H9 (cell line): ENCODE measurements around the gene CHD6. TPM values are rescaled to one million over a fixed set of nuclear protein-coding genes. Genes with fewer than 3 reads are reported as not detected.

Source experiments
- DNase-seq: peaks from one replicate; pipeline ENCODE4 v3.0.0-alpha.2; 2017
- H2AFZ ChIP-seq: one replicate; pipeline ENCODE4 v1.6.1; 2013; ENCODE audit warnings: mild to moderate bottlenecking, low read length, control low read depth, moderate library complexity
- H2AK5ac ChIP-seq: 2 replicates; pipeline ENCODE4 v1.6.1; 2013; ENCODE audit warnings: low read length, control low read depth, mixed read lengths; ENCODE audit not compliant: insufficient read length
- H2BK120ac ChIP-seq: one replicate; pipeline ENCODE4 v1.6.1; 2013; ENCODE audit warnings: low read depth, mild to moderate bottlenecking, low read length, control low read depth, inconsistent platforms; ENCODE audit not compliant: poor library complexity, severe bottlenecking
- H2BK12ac ChIP-seq: 2 replicates; pipeline ENCODE4 v1.6.1; 2013; ENCODE audit warnings: low read length, control low read depth, mixed read lengths, low read depth; ENCODE audit not compliant: insufficient read length
- H2BK15ac ChIP-seq: 2 replicates; pipeline ENCODE4 v1.6.1; 2013; ENCODE audit warnings: low read depth, low read length, control low read depth
- H2BK20ac ChIP-seq: one replicate; pipeline ENCODE4 v1.6.1; 2013; ENCODE audit warnings: low read depth, mild to moderate bottlenecking, low read length, control low read depth, inconsistent platforms; ENCODE audit not compliant: poor library complexity, severe bottlenecking
- H2BK5ac ChIP-seq: 2 replicates; pipeline ENCODE4 v1.6.1; 2013; ENCODE audit warnings: low read length, control low read depth, mixed read lengths; ENCODE audit not compliant: insufficient read length
- H3K14ac ChIP-seq: 2 replicates; pipeline ENCODE4 v1.6.1; 2013; ENCODE audit warnings: low read length, control low read depth; ENCODE audit not compliant: insufficient read depth
- H3K18ac ChIP-seq: 2 replicates; pipeline ENCODE4 v1.6.1; 2013; ENCODE audit warnings: low read depth, mild to moderate bottlenecking, mixed read lengths, low read length, control low read depth; ENCODE audit not compliant: insufficient read length
- H3K23ac ChIP-seq: 2 replicates; pipeline ENCODE4 v1.6.1; 2013; ENCODE audit warnings: low read length, control low read depth, mixed read lengths, low read depth; ENCODE audit not compliant: insufficient read length
- H3K23me2 ChIP-seq: 2 replicates; pipeline ENCODE4 v1.6.1; 2013; ENCODE audit warnings: low read depth, mild to moderate bottlenecking, mixed read lengths, low read length, control low read depth; ENCODE audit not compliant: insufficient read length, poor library complexity, severe bottlenecking
- H3K27ac ChIP-seq: 2 replicates; pipeline ENCODE4 v1.5.1; 2013; ENCODE audit warnings: low read length, control low read depth, mixed read lengths, low read depth; ENCODE audit not compliant: insufficient read length
- H3K27me3 ChIP-seq: 2 replicates; pipeline ENCODE4 v1.6.1; 2013; ENCODE audit warnings: low read length, control low read depth, inconsistent platforms; ENCODE audit not compliant: insufficient read depth
- H3K4ac ChIP-seq: 2 replicates; pipeline ENCODE4 v1.6.1; 2013; ENCODE audit warnings: low read depth, mild to moderate bottlenecking, control low read depth, inconsistent platforms, low read length, moderate library complexity
- H3K4me1 ChIP-seq: 2 replicates; pipeline ENCODE4 v1.6.1; 2013; ENCODE audit warnings: low read length, control low read depth, inconsistent platforms; ENCODE audit not compliant: insufficient read depth
- H3K4me2 ChIP-seq: 2 replicates; pipeline ENCODE4 v1.6.1; 2013; ENCODE audit warnings: low read length, control low read depth, mixed read lengths; ENCODE audit not compliant: insufficient read length, insufficient read depth
- H3K56ac ChIP-seq: 2 replicates; pipeline ENCODE4 v1.6.1; 2013; ENCODE audit warnings: low read depth, mild to moderate bottlenecking, mixed read lengths, low read length, control low read depth; ENCODE audit not compliant: insufficient read length
- H3K79me1 ChIP-seq: 2 replicates; pipeline ENCODE4 v1.6.1; 2013; ENCODE audit warnings: low read depth, mild to moderate bottlenecking, moderate library complexity, low read length, control low read depth, inconsistent platforms; ENCODE audit not compliant: insufficient read depth, poor library complexity, severe bottlenecking
- H3K79me2 ChIP-seq: 2 replicates; pipeline ENCODE4 v1.6.1; 2013; ENCODE audit warnings: low read length, control low read depth, inconsistent platforms; ENCODE audit not compliant: insufficient read depth
- H3K9ac ChIP-seq: 2 replicates; pipeline ENCODE4 v1.6.1; 2013; ENCODE audit warnings: low read length, control low read depth, mixed read lengths; ENCODE audit not compliant: insufficient read length; ENCODE audit errors: extremely low read depth
- H3K9me3 ChIP-seq: one replicate; pipeline ENCODE4 v1.6.1; 2013; ENCODE audit warnings: low read depth, low read length, inconsistent platforms; ENCODE audit not compliant: control insufficient read depth
- H3T11ph ChIP-seq: one replicate; pipeline ENCODE4 v1.6.1; 2013; ENCODE audit warnings: mild to moderate bottlenecking, low read length, control low read depth, inconsistent platforms
- H4K20me1 ChIP-seq: one replicate; pipeline ENCODE4 v1.6.1; 2013; ENCODE audit not compliant: control insufficient read depth, insufficient read length, insufficient read depth
- H4K5ac ChIP-seq: 2 replicates; pipeline ENCODE4 v1.6.1; 2013; ENCODE audit warnings: low read depth, mild to moderate bottlenecking, mixed read lengths, low read length, control low read depth; ENCODE audit not compliant: insufficient read length
- H4K8ac ChIP-seq: replicated peaks from 2 replicates; pipeline ENCODE4 v1.6.1; 2013; ENCODE audit warnings: low read length, control low read depth, mixed read lengths, low read depth; ENCODE audit not compliant: insufficient read length
- H4K91ac ChIP-seq: 2 replicates; pipeline ENCODE4 v1.6.1; 2013; ENCODE audit warnings: low read depth, mild to moderate bottlenecking, moderate library complexity, mixed read lengths, low read length, control low read depth; ENCODE audit not compliant: insufficient read length
- H3K27ac Mint-ChIP-seq, 3 experiments: 2 replicates in 2 of 3; 3 replicates in 1 of 3; pipeline ENCODE4 v1.8.0; 2020 to 2021; ENCODE audit warnings: mixed read lengths in 3 of 3, mild to moderate bottlenecking in 1 of 3, moderate library complexity in 1 of 3
- H3K27me3 Mint-ChIP-seq: 2 replicates; pipeline ENCODE4 v1.8.0; 2021; ENCODE audit warnings: low read depth, mild to moderate bottlenecking, moderate library complexity, mixed read lengths
- H3K36me3 Mint-ChIP-seq, 3 experiments: 2 replicates in 2 of 3; 3 replicates in 1 of 3; pipeline ENCODE4 v1.8.0; 2020 to 2021; ENCODE audit warnings: low read depth in 3 of 3, mixed read lengths in 3 of 3; ENCODE audit not compliant: insufficient read depth in 1 of 3
- H3K4me1 Mint-ChIP-seq, 2 experiments: 2 replicates each; pipeline ENCODE4 v1.8.0; 2020; ENCODE audit warnings: mixed read lengths in 2 of 2
- H3K4me3 Mint-ChIP-seq, 2 experiments: 2 replicates in 1 of 2; 3 replicates in 1 of 2; pipeline ENCODE4 v1.8.0; 2020 to 2021; ENCODE audit warnings: mild to moderate bottlenecking in 2 of 2, mixed read lengths in 2 of 2, moderate library complexity in 1 of 2
- H3K9me3 Mint-ChIP-seq, 2 experiments: 2 replicates in 1 of 2; 3 replicates in 1 of 2; pipeline ENCODE4 v1.8.0; 2020; ENCODE audit warnings: mild to moderate bottlenecking in 2 of 2, mixed read lengths in 2 of 2, moderate library complexity in 1 of 2
- WGBS: extraction: QIAGEN DNeasy Blood & Tissue Kit; methylation state at CpG from one replicate; pipeline ENCODE4 v1.1.7; 2013; ENCODE audit warnings: missing lambda C conversion rate, low lambda C conversion rate, mixed read lengths; ENCODE audit not compliant: insufficient read length; ENCODE audit errors: extremely low coverage; 5-methylcytosine and 5-hydroxymethylcytosine counted together
- total RNA-seq: library from RNA; stranded (reverse); gene quantifications from 2 replicates; pipeline ENCODE4 v1.2.1, GENCODE V29; 2021
- TF ChIP-seq, protein P1 (sequence below): fragments of 200-600 bp; sonication (generic); conservative IDR thresholded peaks from 3 replicates; pipeline ENCODE4 v1.8.0; 2021; ENCODE audit warnings: antibody characterized with exemption, mild to moderate bottlenecking

The CHD6 gene
- total RNA-seq, 1 experiment from 2014 or later = 51.5 TPM

DNA sequence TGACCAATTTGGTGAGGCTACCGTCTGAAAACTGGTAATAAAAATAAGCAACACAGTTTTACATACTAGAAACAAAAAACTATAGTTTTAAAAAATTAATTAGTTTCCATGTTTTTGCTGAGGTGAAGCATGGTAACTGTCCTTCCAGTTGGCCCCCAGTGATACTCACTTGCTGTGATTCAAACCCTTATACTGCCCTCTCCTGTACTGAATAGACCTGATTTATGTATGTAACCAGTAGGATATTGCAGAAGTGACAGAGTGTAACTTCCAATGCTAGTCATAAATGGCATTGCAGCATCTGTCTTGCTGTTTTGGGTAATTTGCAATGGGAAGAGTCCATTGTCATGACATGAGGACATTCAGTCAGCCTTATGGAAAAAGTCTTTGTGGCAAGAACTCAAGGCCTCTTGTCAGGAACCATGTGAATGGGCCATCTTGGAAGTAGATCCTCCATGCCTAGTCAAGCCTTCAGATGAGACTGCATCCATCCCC, 8.9 kb upstream of the CHD6 start:
- Histone ChIP-seq H3K27me3 (no peaks in the 10 kb centered on the region), H2AFZ (no peak overlapping the region), H3K79me1 (no peaks in the 10 kb centered on the region), H3K4ac (no peak overlapping the region), H3K9me3 (no peaks in the 10 kb centered on the region), H4K91ac (no peak overlapping the region), H4K20me1 (no peaks in the 10 kb centered on the region), H3K4me1 (no peaks in the 10 kb centered on the region), H3T11ph (no peak overlapping the region), H2BK120ac (no peak overlapping the region), H3K79me2 (0 out of 2 replicates have a peak, but pooled peaks cover 1% of the 10 kb centered on the region), H2AK5ac (no peak overlapping the region), H3K27ac (no peak overlapping the region), H3K4me2 (no peak overlapping the region), H3K18ac (no peak overlapping the region), H4K5ac (no peak overlapping the region), H2BK15ac (no peak overlapping the region), H4K8ac (no peak overlapping the region), H3K14ac (no peak overlapping the region), H3K9ac (no peak overlapping the region), H2BK20ac (no peak overlapping the region), H3K56ac (no peak overlapping the region), H3K23me2 (no peaks in the 10 kb centered on the region), H2BK5ac (no peak overlapping the region), H2BK12ac (no peak overlapping the region), H3K23ac (no peak overlapping the region)
- H3K4me3 Mint-ChIP-seq = no peak overlapping the region
- no peak for DNase-seq
- WGBS = no CpG with 5 or more reads among the region's 1 CpG
- TF ChIP-seq, protein P1, sequence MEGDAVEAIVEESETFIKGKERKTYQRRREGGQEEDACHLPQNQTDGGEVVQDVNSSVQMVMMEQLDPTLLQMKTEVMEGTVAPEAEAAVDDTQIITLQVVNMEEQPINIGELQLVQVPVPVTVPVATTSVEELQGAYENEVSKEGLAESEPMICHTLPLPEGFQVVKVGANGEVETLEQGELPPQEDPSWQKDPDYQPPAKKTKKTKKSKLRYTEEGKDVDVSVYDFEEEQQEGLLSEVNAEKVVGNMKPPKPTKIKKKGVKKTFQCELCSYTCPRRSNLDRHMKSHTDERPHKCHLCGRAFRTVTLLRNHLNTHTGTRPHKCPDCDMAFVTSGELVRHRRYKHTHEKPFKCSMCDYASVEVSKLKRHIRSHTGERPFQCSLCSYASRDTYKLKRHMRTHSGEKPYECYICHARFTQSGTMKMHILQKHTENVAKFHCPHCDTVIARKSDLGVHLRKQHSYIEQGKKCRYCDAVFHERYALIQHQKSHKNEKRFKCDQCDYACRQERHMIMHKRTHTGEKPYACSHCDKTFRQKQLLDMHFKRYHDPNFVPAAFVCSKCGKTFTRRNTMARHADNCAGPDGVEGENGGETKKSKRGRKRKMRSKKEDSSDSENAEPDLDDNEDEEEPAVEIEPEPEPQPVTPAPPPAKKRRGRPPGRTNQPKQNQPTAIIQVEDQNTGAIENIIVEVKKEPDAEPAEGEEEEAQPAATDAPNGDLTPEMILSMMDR = no peak
- peaks cover 7 to 11% of the 10 kb centered on the region in 2 experiments for H3K4me1 Mint-ChIP-seq
- H3K27ac Mint-ChIP-seq = no peak overlapping the region
- no peaks in the 10 kb centered on the region for H3K9me3 Mint-ChIP-seq
- no peaks in the 10 kb centered on the region for H3K36me3 Mint-ChIP-seq
- no peaks in the 10 kb centered on the region; the same call in 1 of the 2 replicates for H3K27me3 Mint-ChIP-seq
